AML-193 (cell line): Measurements from ENCODE around the gene MYH14.

Source experiments
- DNase-seq, 2 experiments: peaks; one replicate each; lab custom pipeline; 2025; lab: John Stamatoyannopoulos, UW

MYH14 gene

DNA sequence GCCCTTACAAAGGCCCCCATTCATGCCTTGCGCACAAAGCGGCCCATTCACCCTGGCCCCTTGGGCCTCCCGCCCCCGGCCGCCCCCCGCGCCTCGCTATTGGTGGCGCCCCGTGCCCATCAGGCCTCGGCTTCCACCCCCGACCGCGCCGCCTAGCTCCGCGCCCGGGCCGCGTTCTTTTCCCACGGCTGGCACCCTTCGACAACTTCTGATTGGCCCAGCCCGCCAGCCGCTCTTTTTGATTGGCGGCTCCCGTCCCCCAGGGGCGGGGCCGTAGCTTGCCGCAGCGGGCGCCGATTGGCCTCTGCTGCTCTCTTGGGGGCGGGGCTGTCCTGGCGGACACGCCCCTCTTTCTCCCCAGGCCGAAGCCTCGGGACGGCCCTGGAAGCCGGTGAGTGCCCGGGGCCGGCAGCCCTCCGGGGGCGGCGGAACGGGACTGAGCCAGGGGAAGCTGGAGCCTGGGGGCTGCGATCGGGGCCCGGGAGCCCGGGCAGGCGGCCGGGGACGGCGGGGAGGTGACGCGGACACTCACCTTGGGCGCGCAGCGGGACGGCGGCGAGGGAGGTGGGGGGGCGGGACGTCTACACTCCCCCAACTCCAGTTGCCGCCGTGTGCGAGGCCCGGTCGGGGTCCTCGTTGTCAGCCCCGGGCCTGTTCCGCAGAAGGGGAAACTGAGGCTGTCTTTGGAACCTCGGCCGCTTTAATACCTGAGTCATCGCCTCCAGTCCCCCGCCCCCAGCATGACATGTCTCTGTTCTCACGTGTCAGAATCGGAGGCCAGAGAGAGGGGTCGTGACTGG lies at the start of gene MYH14:
MYH14 (plus strand) TSS at position 342 of the 800 bp plus-strand sequence. CDS start 6,744 bp downstream, outside the sequence.
- no peak for DNase-seq

DNA sequence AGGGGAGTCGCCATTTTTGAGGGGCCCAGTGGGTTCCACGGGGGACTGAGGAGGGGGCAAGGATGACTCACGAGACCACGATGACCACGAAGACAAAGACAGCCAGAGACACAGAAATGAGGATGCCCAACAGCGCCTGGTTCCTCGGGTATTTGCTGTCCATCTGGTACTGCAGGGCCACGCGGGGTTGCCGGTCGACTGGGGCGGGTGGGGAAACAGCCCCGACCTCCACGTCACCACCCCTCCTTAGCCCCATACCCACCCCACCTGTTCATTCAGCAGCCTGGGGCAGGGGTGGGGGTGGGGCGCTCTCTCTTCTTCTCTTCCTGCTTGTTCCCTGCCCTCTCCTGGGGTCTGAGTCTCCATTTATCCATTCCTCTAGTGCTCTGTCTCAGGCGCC lies 48.9 kb upstream of the MYH14 start:
- DNase-seq = no peak

DNA sequence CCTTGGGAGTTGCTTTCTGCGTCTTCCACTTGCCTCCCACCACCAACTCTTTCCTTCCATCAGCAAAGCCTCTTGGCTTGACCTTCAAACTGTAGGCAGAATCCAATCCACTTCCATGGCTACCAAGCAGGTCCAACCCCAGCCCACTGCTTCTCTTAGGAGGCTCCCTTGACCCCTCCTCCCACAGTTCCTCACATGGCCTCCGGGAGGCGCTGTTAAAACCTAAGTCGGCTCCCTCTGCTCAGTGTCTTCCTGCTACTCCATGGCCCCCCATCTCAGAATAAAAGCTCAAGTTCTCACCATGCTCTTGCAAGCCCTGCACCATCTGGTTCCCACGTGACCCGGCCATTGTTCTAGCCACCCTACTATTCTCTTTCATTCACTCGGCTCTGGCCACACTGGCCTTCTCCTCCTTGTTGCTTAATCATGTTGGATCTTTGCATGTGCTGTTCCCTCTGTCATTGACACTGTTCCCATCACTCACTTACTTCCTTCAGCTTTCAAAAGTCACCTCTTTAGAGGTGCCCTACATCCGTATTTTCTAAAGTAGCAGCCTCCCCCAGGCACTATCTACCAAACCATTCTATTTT lies 47.8 kb upstream of the MYH14 start:
- DNase-seq = no peak

DNA sequence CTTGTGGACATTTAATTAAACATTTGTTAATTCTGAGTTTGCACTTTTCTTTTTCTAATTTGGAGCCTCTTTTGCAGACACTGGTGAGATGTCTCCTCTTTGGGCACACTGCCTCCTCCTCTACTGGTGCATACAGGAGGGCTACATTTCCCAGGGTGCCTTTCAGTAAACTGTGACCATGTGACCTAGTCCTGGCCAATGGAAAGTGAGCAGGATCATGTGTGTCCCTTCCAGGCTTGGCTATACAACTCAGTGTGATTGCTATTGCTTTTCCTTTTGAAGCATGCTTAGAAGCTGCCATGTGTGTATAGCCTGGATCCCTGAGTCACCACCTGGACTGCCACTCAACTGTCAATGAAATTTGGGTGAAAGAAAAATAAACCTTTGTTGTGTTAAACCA lies 44.8 kb upstream of the MYH14 start:
- no peak for DNase-seq

DNA sequence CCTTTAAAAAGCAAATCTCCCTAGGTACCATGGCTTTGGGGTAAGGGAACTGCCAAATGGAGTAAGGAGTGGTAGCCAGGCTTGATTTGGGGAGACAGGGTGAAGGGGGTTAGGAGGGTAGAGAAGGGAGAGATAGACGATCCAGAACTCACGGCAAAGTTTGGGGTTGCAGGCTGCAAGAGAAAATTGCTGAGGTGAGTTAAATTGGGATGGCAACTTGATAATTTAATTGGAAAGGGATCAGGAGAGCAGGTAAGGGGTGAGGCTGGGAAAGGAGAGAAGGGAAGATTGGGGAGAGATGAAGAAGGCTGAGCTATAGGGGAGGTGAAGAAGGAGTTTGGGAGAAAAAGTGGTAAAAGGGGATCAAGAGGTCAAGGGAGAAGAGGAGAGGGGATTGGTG lies 44.3 kb upstream of the MYH14 start:
- DNase-seq = no peak

DNA sequence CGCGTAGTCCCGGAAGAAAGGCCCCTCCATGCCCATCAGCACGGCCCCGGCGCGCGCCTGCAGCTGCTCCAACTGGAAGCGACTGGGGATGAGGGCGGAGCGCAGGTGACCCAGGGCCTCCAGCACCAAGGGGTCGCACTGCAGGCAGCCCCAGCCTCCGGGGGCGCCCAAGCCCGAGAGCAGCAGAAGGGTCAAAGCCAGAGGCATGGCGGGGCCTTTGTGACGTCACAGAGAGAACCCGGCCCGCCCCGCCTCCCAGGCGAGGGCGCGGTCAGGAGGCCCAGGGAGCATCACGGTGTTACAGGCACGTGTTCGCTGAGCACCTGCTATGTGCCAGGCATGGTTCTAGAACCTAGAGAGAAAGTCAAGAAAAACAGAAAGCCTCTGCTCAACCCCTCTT lies 40.4 kb upstream of the MYH14 start, which contains the start of gene IZUMO2:
IZUMO2 (minus strand) TSS at position 294 of the 400 bp plus-strand sequence; CDS start at position 207, 87 bp downstream.
- no peak for DNase-seq

DNA sequence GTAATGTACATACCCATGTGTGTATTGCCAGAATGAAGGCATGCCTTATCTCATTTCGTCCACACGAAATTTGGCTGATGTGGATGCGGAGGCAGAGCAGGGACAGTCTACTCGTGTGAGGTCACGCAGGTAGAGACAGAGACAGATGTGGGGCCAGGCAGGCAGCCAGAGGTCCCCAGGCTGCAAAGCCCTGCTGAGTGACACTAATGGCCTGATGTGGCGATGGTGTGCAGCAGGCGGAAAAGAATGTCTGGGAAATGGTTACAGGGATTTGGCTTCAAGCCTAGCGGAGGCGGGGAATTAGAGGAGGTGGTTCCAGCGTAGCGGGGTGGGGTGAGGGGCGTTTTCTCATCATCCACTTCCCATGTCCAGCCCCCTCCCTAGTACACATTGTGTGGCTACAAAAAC lies 36.1 kb upstream of the MYH14 start:
- DNase-seq = no peak

DNA sequence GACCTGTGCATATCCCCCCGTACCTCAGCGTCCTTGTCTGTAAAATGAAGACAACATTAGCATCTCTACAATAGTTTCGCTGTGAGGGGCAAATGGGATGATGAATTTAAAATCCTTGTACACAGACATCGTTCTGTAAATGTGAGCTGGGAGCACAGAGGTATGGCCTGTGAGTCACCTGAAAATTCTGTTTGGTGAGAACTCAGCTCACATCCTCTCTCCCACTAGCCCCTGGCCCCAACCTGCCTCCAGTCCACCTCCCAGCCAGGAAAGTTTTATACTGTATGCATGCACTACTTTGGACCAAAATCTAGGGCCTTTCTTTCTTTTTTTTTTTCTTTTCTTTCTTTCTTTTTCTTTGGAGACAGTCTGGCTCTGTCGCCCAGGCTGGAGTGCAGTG lies 31.7 kb upstream of the MYH14 start:
- no peak for DNase-seq

DNA sequence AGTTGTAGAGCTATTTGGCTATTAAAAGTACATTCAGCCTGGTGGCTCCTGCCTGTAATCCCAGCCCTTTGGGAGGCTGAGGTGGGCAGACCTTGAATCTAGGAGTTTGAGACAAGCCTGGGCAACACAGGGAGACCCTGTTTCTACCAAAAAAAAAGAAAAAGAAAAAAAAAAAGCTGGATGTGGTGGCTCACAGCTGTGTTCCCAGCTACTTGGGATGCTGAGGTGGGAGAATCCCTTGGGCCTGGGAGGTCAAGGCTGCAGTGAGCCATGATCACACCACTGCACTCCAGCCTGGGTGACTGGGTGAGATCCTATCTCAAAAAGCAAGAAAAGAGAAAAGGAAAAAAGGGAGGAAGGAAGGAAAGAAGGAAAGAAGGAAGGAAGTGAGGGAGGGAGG lies 30.7 kb upstream of the MYH14 start:
- DNase-seq = no peak

DNA sequence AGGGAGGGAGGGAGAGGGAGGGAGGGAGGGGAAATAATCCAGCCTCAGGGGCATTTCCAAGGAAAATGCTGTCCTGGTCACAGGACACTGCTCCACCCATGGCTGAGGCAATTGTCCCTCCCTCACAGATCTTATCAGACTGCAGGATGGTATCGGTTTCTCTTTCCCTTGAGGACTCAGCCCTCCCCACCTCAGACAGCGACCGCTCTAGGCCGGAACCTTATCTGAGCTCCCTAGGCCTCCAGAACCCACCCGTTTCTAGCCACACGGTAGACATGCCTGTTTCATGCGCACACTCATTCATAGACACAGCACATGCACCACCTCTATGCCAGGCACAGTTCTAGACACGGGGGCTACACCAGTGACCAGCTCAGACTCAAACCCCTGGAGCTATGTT lies 30.3 kb upstream of the MYH14 start:
- no peak for DNase-seq

DNA sequence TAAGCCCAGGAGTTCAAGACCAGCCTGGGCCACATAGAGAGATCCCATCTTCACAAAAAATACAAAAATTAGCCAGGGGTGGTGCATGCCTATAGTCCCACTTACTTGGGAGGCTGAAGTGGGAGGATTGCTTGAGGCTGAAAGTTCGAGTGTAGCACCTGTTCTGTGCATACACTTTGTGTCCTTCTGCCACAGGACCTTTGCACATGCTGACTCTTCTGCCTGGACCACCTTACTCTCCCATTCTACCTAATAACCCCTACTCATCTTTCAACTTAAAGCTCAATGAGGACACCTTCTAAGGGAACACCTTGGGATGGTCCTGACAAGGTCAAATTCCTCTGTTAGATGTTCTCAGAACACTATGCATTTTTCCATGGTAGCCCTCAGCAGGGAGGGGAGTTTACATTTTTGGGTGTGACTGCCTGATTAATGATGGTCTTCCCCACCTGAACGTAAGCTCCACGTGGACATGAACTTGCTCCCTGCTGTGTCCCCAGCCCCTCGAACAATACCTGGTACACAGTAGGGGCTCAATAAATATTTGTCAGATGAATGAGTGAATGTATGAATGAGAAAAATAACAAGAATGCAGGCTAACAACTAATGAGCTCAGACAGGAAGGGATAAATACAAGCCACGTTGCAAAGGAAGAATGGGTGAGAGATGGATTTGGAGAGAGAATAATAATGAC lies 29.2 kb upstream of the MYH14 start:
- DNase-seq = no peak

DNA sequence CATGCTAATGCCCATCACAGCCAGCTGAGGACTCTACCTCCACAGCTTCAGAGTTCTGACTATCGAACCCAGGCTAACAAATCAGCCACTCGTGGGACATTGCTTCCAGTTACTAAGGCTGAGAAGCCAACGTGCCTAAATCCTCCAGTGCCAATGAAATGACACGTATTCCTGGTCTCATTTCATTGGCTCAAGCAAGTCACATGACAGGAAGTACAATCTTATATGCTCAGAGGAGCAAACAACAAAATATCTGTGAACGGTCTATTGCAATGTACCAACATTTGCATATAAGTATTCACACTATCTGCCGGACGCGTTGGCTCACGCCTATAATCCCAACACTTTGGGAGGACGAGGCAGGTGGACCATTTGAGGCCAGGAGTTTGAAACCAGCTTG lies 27.5 kb upstream of the MYH14 start:
- no peak for DNase-seq

DNA sequence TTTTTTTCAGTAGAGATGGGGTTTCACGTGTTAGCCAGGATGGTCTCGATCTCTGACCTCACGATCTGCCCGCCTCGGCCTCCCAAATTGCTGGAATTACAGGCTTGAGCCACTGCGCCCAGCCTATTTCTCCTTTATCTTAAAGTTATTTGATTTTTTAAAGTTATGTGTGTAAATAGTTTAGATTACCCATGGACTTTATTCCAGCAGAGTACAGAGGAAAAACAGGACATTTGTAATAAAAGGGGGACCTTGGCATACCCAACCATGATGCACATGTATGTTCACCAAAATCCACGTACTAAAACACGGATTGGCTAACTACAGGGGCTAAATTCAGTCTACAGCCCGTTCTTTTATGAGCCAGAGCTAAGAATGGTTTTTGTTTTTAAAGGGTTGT lies 26.6 kb upstream of the MYH14 start:
- DNase-seq = no peak

DNA sequence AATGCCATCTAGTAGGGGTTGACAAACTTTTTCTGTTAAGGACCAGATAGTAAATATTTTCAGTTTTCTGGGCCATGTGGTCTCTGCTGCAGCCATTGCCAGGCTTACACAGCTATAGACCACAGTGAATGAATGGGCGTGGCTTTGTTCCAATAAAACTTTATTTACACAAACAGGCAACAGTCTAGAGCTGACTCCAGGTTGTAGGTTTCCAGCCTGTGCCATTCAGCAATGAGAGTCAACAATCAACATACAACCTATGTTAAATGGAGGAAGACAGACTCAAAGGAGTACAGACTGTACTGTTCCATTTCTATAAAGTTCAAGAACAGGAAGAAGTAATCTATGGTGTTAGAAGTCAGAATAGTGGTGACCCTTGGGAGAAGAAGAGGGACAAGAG lies 25.1 kb upstream of the MYH14 start:
- DNase-seq = no peak

DNA sequence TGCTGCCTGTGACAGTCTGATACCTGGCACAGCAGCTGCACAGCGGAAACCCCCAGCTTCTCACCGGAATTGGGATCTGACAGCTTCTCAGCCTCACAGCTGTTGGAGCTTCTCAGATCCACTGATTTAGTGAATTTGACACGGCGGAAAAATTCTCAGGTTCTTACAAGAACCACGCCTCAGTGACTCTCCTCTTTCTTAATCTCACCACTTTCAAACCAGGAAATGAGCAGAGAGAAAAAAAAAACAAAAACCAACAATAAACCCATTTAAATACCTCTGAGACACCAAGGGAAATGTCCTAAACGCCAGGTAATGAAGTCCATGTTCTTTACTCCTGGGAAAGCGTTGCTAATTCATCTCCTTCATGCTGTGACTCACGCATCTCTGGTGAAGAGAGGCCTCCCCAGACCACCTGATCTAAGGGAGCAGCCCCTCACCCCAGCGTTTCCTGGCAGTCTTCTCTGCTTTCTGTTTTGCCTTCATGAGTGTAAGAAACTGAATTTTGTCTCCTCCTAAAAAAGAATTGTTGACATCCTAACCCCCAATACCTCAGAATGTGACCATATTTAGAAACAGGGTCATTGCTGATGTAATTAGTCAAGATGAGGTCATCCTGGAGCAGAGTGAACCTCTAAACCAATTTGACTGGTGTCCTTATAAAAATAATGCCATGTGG lies 24.4 kb upstream of the MYH14 start:
- DNase-seq = no peak

DNA sequence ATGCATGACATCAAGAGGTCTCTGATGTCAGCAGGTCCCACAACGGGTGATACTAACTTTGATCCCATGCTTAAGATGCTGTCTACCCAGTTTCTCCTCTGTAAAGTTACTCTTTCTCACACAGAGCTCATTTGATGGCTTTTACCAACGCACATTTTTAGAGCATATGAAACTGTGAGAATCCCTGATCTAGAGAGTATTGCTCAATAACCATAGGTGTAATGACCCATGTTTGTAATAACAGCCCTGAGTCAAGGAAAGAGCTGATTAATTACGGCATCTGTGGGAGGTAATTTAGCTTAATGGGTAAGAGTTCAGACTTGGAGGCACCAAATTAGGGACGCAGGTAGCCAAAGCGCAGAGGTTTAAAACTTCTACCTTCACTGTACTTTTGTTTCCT lies 22.3 kb upstream of the MYH14 start:
- DNase-seq = no peak

DNA sequence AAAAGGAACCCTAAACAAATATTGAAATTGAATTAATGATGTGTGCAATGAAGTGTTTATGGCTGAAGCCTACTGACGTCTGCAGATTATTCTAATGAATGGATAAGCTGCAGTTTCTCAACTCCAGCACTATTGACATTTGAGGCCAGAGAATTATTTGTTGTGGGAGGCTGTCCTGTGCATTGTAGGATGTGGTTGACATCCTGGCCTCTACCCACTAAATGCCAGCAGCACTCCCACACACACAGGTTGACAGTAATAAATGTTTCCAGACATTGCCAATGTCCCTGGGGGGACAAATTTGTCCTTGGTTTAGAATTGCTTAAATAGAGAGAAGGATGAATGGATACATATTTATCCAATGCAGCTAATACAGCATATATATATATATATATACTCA lies 19.2 kb upstream of the MYH14 start:
- DNase-seq = no peak

DNA sequence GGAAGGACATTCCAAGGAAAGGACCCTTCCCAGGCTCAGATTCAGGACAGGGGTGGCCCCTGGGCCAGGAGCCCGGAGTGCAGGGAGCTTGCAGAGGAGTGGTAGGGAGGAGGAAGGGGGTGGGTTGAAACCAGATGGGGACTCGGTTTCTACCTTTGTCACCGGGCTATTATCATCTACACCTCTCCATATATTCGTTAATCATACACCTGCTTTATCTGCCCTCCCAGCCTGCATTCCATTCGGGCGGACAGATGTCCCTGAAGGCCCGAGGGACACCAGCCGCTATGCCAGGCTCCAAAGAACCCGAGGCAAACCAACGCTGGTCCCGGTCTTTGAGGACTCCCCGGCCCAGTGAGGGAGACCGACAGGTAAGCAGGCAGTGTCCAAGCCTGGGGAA lies 15.5 kb upstream of the MYH14 start:
- no peak for DNase-seq

DNA sequence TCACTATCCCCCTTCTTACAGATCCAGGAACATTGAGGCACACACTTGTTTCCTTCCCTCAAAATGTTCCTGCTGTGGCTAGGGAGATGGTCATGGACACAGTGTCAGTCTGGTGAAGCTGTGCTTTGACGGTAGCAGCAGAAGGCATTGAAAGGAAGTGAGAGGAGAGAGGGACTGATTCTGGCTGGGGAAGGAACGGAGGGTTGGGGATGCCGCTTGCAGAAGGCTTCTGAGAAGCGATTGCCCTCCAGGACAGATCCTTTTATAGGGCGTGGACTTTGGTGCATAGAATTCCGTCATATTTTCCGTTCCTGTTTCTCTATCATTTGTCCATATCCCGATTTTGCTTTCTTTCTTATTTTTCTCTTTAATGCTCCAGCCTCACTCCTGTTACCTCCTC lies 14.1 kb upstream of the MYH14 start:
- DNase-seq = no peak

DNA sequence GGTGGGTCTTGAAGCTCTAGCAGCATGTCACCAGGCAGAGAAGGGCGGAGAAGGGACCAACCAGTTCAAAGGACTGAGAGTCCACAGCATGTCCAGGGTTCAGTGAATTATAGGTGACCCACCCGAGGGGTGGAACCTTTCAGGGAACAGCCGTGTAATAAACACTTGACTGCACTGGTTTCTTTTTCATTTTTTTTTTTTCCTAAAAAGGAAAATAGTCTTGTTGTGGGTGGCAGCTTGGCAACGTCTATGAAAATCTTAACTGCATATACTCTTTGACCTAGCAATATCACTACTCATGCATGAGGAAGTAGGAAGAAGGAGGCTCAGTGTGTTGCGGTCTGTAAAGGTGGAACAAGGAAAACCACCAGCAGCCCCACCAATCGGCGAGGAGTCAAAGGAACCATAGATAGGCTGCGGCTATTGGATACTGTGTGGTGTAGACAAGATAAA lies 13.0 kb upstream of the MYH14 start:
- no peak for DNase-seq

DNA sequence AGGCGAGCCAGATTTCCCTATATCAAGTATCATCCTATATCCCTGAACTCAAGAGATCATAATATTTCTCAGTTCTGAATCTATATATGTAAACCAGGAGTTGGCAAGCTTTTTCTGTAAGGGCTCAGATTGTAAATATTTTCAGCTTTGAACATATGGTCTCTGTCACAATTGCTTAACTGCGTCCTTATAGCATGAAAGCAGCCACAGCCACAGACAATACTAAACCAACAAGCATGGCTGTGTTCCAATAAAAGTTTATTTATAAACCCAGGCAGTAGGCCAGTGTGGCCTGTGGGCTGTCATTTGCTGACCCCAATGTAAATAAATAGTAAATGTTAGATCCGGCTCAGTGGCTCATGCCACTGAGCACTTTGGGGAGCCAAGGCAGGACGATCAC lies 12.2 kb upstream of the MYH14 start:
- DNase-seq = no peak

DNA sequence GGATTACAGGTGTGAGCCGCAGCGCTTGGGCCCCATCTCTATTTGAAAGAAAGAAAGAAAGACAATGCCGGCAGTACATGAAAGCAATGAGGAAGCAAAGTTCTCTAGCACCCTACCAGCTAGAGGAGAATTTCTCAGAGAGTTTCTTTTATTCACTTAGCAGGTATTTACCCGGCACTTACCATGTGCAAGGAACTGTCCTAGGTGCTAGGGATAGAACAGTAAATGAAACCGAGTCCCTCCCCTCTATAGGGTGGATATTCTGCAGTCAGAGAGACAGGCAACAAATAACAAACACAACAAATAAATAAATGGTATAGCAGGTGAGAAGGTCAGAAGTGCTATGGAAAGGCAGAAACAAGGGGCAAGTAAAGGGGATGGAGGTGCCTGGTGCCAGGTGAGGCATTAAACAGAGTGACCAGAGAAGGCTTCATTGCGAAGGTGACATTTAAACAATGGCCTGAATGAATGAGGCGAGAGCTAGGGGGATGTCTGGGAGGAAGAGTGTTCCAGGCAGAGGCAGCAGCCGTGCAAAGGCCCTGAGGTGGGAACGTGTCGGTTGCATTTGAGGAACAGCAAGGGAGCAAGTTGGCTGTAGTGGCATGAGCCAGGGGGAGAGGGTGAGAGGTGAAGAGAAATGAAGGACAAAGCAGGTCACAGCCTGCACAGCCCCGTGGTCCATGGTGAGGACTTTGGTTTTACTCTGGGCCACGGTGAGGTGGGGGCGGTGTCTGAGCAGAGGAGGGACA lies 10.8 kb upstream of the MYH14 start:
- DNase-seq = no peak
